Stimulated activated CD8-positive, alpha-beta memory T cell treated with anti-CD3 and anti-CD28 coated beads, Interleukin-4, amount 100 ng/mL, for 48 hours (primary cell): ENCODE measurements around the gene CLEC12A.
"Not testable (repeated sequence)": the region's sequence is repeated elsewhere in the genome, so short reads cannot be mapped to it uniquely, and the experiment has no call there.

ENCODE experiments used
- DNase-seq: peaks from one replicate; pipeline ENCODE4 v3.0.0-alpha.2; 2020

The CLEC12A gene

DNA sequence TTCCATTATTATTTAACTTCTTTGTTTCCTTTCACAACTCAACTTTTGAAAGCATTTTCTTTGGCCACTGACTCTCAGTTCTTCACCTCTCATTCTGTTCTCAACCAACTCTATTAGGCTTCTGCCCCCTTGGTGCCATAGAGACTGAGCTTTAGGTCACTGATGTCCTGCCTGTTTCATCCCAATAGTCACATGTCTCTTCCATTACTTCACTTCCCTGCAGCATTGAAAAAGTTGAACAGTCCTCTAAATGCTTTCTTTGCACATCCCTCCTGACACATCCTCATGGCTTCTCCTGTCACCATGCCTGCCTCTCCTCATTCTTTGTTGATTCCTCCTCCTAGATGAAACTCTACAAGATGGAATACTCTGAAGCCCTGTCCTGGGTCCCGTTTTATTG, 2.7 kb downstream of the CLEC12A start:
- no peak for DNase-seq

DNA sequence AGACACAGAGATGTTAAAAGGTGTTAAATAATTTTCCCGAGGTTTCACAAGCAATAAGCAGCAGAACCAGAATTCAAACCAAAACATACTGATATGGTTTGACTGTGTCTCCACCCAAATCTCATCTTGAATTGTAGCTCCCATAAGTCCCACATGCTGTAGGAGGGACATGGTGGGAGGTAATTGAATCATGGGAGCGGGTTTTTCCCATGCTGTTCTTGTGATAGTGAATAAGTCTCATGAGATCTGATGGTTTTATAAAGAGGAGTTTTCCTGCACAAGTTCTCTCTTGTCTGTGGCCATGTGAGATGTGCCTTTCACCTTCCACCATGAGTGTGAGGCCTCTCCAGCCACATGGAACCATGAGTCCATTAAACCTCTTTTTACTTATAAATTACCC, 3.5 kb downstream of the CLEC12A start:
- not testable (repeated sequence) for DNase-seq

DNA sequence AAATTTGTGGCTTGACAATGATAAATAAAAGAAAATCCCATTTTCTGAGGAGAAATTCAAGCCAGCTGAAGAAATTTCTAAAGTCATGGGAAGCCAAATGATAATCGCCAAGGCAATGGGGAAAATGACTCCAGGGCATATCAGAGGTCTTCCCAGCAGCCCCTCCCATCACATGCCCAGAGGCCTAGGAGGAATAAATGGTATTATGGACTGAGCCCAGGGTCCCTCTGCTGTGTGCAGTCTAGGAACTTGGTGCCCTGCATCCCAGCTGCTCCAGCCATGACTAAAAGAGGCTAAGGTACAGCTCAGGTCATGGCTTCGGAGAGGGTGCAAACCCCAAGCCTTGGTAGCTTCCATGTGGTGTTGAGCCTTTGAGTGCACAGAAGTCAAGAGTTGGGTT, 4.4 kb downstream of the CLEC12A start:
- DNase-seq, result no peak

DNA sequence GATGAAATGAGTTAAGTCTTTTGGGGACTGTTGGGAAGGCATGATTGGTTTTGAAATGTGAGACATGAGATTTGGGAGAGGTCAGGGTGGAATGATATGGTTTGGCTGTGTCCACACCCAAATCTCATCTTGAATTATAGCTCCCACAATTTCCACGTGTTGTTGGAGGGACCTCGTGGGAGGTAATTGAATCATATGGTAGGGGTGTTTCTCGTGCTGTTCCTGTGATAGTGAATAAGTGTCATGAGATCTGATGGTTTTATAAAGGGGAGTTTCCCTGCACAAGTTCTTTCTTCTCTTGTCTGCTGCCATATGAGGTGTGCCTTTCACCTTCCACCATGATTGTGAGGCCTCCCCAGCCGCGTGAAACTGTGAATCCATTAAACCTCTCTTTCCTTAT, 5.4 kb downstream of the CLEC12A start:
- not testable (repeated sequence) for DNase-seq

DNA sequence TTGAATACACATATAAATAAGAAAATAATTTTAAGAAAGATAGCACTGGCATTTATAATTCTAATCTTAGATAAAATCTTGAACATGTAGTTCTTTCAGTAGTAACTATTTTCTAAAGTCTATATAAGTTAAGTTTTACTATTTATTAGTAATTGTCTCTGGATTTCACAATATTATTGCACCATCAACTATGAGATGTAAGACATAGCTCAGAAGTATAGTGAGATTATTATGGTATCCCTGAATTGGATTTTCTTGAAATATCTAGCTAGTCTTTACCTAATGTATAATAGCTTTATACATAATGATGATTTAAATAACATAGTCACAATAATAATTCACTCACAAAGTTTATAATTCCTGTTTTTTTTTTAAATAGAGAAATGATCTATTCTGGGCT, 6.7 kb downstream of the CLEC12A start:
- no peak for DNase-seq

DNA sequence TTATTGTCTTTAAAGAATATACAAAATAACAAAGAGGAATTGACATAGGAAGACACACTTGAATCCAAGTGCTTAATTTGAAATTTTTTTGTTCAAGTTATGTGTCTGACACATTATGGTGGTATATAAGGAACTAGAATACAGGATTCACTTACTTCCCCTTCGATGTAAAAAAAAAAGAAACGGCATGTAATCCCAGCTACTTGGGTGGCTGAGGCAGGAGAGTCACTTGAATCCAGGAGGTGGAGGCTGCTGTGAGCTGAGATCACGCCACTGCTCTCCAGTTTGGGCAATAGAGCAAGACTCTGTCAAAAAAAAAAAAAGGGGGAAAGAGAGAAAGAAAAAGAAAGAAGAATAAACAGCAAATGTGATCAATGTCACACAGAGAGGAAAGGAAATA, 8.9 kb downstream of the CLEC12A start:
- no peak for DNase-seq

DNA sequence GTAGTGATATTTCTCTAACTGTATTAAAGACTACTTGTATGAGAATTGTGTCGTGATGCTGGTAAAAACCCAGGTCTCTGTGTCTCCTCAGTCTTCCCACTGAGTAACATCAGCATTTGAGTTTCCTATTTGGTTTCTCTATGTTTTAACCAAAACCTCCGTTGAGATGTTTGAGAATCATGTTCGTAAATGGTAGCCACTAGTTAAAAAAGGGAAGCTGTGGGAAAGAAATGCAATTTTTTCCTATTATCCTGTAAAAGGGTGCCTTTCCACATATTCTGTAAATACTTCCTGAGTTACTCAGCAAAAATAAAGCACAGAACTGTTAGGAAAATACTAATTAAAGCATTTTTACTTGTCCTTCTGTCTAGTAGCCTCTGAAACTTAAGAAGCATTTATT, 20.7 kb downstream of the CLEC12A start:
- no peak for DNase-seq

DNA sequence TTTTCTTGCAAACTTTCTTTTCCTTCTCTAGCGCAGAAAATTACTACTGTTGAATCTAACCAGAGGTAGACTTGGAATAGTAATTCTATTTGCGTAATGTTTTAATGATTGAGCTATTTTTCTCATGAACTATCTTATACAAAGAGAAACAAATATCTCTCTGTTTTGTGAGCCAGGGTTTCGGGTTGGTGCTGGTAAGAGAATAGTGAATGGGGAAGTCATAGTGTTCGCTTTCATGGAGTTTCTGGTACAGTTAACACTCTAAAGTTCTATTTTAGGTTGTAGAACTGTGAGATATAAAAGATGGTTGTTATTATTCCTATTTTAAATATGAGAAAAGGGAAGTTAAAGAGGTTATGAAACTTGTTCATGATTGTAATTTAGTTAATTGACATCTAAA, 21.1 kb downstream of the CLEC12A start:
- no peak for DNase-seq

DNA sequence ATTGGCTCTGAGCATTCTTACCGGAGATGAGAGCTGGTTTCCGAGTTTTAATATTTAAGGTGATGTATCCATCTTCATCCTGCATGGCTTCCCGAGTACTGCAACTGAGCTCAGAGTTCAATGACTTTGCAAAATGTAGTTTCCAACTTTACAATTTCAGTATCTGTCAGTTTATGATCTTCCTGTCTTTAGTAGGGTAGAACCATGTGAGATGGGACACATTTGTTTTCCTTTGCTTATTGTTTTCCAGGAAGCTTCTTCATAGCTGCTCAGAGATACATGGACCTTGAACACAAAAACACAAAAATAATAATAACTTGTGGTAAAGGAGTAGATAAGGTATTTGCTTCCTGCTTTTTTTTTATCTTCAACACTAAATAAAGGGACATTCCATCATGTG, 27.8 kb downstream of the CLEC12A start, which contains the start of gene CLEC1B:
Gene CLEC1B (minus strand): TSS at position 106 of the 400 bp plus-strand sequence. CDS start 21 bp downstream, at position 85.
- no peak for DNase-seq

DNA sequence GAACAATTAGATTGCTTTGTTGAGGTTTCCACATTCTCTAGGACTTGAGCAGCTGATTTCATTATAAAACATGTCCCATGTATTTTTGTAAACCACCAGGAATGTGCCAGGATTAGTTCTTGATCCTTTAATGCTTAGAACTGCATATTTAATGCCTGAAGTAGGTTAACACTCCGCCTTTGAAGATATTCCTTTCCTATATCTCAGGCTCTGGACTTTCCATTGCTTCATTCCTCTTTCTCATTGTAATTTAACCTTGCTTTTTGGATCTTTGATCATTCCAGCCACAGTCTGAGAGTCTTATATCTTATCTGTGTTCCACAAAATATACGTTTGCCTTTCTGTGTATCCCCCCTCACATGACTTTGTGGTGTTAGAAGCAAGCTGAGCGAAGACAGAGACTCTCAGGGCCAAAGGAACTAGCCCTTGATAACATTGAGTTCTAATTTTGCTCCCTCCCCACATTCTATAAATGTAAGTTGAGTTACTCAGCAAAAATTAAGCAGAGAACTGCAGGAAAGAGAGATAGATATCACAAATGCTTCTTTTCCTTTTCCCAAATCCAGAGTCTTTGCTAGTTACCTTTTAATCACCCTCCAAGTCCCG, 30.1 kb downstream of the CLEC12A start:
- no peak for DNase-seq

DNA sequence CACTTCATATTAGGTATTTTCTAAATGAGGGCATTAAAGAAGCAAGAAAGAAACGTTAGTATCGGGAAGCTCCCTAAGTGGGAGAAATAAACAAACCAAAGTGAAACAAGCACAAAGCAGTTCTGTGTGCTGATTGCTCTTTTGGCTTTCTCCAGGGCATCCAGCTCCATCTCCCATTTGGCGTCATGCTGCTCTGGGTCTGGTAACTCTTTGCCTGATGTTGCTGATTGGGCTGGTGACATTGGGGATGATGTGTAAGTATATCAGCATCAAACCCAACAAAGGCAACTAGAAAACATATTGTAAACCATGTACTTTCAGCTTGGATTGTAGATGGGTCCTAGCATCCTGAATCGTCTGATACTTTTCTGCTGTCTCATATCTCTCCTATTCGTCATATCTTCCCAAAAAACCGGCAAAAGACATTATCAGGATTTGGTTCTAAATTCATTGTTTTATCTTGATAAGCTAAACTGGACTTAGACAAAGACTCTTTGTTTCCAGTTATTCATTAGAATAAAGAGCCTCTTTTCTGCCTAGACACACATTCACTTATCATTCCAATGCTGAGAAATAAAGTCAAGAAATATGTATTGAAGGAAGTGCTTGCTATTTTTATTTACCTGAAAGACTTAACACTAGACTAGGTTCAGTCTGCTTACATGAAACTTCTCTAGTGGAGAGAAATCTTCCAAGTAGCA, 41.6 kb downstream of the CLEC12A start:
- DNase-seq, result no peak

DNA sequence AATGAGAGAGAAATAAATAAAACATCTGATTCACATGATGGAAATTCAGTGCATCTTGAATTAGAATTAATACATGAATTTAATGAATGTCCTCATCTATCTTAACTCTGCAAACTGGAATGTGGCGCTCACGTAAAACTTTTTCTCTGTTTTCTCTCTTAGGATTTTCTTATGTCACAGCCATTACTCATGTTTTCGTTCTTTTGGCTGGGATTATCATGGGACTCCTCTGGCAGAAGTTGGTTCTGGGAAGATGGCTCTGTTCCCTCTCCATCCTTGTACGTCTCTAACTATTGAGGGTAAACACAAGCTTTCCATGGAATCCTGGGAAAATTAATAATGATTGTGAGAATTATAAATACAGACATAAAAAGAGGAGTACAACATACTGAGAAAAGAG, 44.2 kb downstream of the CLEC12A start:
- no peak for DNase-seq

DNA sequence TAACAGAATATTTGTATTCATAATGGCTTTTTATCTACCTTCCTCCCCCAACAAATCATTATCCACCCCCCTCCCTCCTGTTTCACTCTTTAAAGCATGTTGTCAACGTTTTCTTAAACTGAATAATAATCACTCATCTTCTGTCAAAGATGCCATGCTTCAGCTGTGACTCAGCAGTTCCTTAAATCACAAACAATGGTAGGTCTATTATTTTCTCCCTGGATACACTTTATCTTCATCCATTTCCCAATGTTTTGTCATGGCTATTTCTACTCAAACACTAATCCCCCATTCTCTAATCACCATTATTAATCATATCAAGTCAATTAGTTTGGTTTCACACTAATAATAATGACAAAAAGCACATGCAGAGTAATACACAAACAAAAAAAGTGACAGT, 45.7 kb downstream of the CLEC12A start:
- DNase-seq, result no peak

DNA sequence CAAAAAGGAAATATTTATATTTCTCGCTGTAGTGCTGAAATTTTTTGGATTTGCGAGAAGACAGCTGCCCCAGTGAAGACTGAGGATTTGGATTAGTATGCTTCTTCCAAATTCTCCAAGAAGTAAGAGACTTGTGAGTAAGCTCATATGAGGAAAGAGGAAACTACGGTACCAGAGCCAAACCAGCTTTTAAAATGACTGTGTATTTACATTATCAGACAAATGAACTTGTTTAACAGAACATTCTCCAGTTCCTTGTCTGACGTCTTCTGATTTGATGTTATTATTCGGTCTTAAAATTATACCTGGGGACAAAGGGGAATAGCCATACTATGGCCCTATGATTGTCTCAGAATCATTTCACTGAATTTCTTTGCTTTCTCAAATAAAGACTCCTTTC, 47.2 kb downstream of the CLEC12A start:
- no peak for DNase-seq

DNA sequence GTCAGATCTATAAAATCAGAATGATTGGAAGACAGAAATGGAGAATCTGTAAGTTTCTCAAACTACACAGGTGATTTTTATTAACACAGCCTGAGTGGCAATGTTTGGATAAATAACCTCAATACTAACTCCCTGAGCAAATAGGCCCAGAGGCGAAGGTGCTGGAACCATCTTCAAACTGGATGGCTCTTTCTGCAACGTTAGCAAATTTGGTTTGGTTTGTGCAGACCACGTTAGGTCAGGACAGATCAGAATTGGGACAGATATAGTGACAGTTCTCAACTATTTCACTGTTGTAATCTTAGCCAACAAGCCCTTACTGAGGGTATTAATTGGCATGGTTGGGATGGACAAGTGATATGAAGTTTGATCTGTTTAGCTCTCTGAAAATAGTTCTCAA, 50.1 kb downstream of the CLEC12A start:
- no peak for DNase-seq

DNA sequence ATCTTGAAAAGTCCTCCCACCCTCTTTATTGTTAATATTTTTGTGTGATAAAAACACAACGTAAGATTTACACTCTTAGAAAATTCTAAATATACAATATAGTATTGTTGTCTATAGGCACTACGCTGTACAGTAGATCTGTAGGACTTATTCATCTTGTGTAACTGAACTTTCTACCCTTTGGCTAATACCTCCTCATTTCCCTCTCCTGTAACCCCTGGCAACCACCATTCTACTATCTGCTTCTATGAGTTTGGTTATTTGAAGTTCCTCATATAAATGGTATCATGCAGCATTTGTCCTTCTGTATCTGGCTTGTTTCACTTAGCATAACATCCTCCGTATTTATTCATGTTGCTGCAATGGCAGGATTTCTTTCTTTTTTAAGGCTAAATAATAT, 54.0 kb downstream of the CLEC12A start:
- no peak for DNase-seq

DNA sequence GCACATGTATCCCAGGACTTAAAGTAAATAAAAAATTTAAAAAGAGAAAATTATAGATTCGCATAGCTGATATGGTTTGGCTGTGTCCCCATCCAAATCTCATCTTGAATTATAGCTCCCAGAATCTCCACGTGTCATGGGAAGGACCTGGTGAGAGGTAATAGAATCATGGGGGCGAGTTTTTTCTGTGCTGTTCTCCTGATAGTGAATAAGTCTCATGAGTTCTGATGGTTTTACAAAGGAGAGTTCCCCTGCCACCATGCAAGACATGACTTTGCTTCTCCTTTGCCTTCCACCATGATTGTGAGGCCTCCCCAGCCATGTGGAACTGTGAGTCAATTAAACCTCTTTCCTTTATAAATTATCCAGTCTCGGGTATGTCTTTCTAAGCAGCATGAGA, 55.5 kb downstream of the CLEC12A start:
- not testable (repeated sequence) for DNase-seq

DNA sequence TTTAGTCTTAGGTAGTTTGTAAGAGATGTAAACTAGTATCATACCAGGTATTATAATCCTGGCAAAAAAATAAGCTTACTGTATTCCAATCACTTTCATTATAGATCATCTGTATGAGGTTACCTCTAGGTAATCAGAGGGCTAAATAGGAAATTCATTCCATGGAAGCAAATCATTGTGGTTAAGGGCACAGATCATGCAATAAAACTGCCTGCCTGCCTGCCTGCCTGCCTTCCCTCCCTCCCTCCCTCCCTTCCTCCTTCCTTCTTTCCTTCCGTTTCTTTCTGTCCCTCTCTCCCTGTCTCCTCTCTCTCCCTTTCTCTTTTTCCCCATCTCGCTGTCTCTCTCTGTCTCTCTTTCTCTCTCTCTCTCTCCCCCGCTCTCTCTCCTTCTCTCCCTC, 56.1 kb downstream of the CLEC12A start:
- DNase-seq, result no peak

DNA sequence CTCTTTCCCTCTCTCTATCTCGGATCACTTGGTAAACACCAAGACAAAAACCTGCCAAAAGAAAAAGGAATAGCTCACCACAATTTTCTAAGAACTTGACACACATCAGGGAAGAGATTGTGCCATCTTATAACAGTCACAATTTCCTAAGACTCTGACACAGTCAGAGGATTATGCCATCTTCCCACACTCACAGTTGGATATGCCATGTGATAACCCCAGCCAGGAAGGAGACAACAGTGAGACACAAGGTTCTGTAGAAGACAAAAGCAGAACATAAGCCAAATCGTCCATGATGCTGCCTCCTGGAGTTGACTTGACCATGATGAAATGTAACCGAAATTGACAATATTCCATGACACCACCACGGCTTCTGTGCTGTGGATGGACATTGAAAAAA, 56.5 kb downstream of the CLEC12A start:
- no peak for DNase-seq

DNA sequence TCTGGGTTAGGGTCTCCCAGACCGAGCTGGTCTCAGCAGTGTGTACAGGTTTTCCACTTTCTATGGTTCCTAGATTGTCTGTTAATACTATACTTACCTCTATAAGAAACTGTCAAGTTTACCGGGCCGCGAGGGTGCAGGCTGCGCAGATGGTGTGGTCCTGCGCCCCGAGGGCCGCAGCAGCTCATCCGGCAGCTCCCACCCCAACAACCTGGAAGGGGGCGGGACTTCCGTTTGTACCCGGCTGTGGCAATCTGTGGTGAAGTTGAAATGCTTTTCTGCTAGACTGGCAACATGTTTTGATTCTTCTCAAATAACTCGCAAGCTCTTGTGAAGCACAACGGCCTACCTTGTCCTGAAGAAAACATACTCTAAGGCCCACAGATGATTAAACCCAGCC, 59.2 kb downstream of the CLEC12A start, which contains the start of gene CLEC9A:
Gene CLEC9A (plus strand): TSS at position 237 of the 400 bp plus-strand sequence. CDS start 22,006 bp downstream, outside the sequence.
- no peak for DNase-seq

DNA sequence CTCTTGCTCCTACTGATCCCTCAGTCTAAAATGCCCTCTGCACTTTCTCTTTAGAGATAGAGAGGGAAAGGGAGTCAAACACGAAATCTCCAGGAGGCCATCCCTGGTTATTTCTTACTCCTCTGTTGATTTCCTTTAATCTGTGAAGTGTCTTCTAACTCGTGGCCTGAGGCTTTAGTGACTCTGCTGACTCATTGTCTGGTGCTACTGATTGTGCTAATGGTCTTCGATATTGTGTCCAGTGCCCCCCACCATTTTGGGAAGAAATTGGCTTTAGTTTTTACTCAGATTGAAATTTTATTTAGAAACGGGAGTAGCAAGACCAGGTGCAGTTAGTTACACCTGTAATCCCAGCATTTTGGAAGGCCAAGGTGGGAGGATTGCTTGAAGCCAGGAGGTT, 60.1 kb downstream of the CLEC12A start:
- no peak for DNase-seq

DNA sequence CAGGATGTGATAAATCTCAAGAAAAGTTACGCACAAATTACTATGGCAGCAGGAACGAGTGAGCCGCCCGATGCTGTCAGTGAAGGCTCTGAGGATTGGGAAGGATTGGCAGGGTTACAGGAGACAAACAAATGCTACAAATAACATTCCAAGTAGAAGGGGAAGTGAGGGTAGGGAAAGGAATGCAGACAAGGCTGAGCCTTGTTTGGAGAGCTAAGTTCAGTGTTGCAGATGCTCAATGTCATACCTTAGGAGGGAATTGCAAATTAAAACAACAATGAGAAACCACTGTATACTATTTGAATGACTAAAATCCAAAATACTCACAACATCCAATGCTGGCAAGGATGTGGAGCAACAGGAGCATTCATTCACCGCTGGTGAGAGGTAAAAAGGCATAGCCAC, 60.6 kb downstream of the CLEC12A start:
- DNase-seq, result no peak

DNA sequence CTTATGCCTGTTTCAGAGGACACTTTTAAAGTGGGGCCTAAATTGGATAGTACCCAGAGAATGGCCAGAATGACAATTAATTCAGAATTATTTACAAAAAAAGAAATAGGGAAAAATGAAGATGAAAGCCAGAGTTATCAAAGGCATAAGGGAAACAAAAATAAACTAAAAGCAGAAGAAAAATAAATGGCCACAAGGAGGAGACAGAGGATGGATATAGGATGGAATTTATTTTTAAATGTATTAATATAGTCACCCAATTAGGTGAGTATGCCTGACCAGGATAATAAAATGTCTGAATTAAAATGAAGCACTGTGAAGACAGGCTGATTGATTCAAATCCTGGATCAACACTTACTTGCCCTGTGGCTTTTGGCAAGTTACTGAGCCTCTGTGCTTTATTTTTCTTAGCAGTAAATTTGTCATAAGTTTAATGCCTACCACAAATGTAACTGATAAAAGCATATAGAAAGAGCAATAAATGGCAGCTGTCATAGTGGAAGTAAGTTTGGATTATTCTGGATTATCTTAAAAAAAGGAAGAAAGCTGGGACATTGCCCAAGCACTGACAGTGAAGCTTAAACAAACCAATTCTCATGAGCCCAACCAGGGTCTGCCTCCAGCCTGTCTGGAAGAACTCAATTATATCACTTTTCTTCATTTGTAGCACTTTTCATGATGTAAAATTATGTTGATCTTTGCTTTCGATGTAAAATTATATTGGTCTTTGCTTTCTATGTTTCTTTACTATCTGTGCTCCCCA, 62.8 kb downstream of the CLEC12A start:
- DNase-seq, result no peak
